Measurements from ENCODE around the gene GBF1.
"Not testable (repeated sequence)": the region's sequence is repeated elsewhere in the genome, so short reads cannot be mapped to it uniquely, and the experiment has no call there.

GRCh38 chr10:102252508-102252907 is 7.2 kb downstream of the GBF1 start:
- not testable (repeated sequence) for TF ChIP-seq DDIT3 (CRISPR knock-in tag; IDR thresholded peaks at IDR 0.05); ZNF274 (CRISPR knock-in tag; IDR thresholded peaks at IDR 0.05); GABPA (IDR thresholded peaks at IDR 0.05; ENCODE audit: low read depth, low read length); GABPA (CRISPR knock-in tag; IDR thresholded peaks at IDR 0.05; ENCODE audit: low read depth); CAMTA2 (CRISPR knock-in tag; IDR thresholded peaks at IDR 0.05; ENCODE audit: borderline replicate concordance); CTCF (CRISPR knock-in tag; IDR thresholded peaks at IDR 0.05); ELF1 (CRISPR knock-in tag; IDR thresholded peaks at IDR 0.05); TAF1 (CRISPR knock-in tag; IDR thresholded peaks at IDR 0.05); RBM22 (optimal IDR thresholded peaks at IDR 0.05; ENCODE audit: low read length); ZBTB7A (CRISPR knock-in tag; IDR thresholded peaks at IDR 0.05); RBFOX2 (IDR thresholded peaks at IDR 0.05; ENCODE audit: low read depth, low read length); CHD4 (IDR thresholded peaks at IDR 0.05; ENCODE audit: borderline replicate concordance, low read length); U2AF2 (IDR thresholded peaks at IDR 0.05; ENCODE audit: low read depth, low read length); ETV5 (CRISPR knock-in tag; IDR thresholded peaks at IDR 0.05; ENCODE audit: borderline replicate concordance); TBL1XR1 (IDR thresholded peaks at IDR 0.05; ENCODE audit: borderline replicate concordance, low read length, partially characterized antibody)
